DOHH2 (cell line): ENCODE measurements around the gene EEF1E1.

Experiments used
- H3F3A ChIP-seq: fragments of 200-600 bp; sonication (generic), shearing (Covaris generic); 2 replicates; pipeline ENCODE4 v1.6.0; 2016; ENCODE audit warnings: antibody characterized with exemption, mild to moderate bottlenecking; ENCODE audit not compliant: control insufficient read depth, insufficient read depth
- H3K27ac ChIP-seq: fragments of 200-600 bp; sonication (generic); 2 replicates; pipeline ENCODE4 v1.5.1; 2014; ENCODE audit warnings: low read depth, mild to moderate bottlenecking, low read length, moderate library complexity
- H3K27me3 ChIP-seq: fragments of 200-600 bp; sonication (generic); 2 replicates; pipeline ENCODE4 v1.6.1; 2014; ENCODE audit warnings: mild to moderate bottlenecking, low read length, mixed read lengths; ENCODE audit not compliant: control insufficient read depth
- H3K36me3 ChIP-seq: fragments of 200-600 bp; sonication (generic); 2 replicates; pipeline ENCODE4 v1.6.1; 2014; ENCODE audit warnings: mild to moderate bottlenecking, low read length, moderate library complexity, mixed read lengths; ENCODE audit not compliant: control insufficient read depth
- H3K4me1 ChIP-seq: fragments of 200-600 bp; sonication (generic); 2 replicates; pipeline ENCODE4 v1.6.1; 2014; ENCODE audit warnings: mild to moderate bottlenecking, low read length, mixed read lengths; ENCODE audit not compliant: control insufficient read depth
- H3K4me2 ChIP-seq: fragments of 200-600 bp; sonication (generic); 2 replicates; pipeline ENCODE4 v1.6.0; 2014; ENCODE audit warnings: mild to moderate bottlenecking, low read length, moderate library complexity
- H3K4me3 ChIP-seq: fragments of 200-600 bp; sonication (generic); 2 replicates; pipeline ENCODE4 v1.5.1; 2014; ENCODE audit warnings: mild to moderate bottlenecking, low read length, mixed read lengths
- H3K79me2 ChIP-seq: fragments of 200-600 bp; sonication (generic); 2 replicates; pipeline ENCODE4 v1.6.1; 2014; ENCODE audit warnings: mild to moderate bottlenecking, low read length, mixed read lengths; ENCODE audit not compliant: control insufficient read depth
- H3K9me2 ChIP-seq: fragments of 200-600 bp; sonication (generic); replicated peaks from 2 replicates; pipeline ENCODE4 v1.6.1; 2014; ENCODE audit warnings: mild to moderate bottlenecking, low read length, mixed read lengths; ENCODE audit not compliant: control insufficient read depth
- H3K9me3 ChIP-seq: fragments of 200-600 bp; sonication (generic); 2 replicates; pipeline ENCODE4 v1.6.1; 2014; ENCODE audit warnings: antibody characterized with exemption, low read length, mixed read lengths; ENCODE audit not compliant: control insufficient read depth, insufficient read depth
- H4K20me1 ChIP-seq: fragments of 200-600 bp; sonication (generic); 2 replicates; pipeline ENCODE4 v1.6.0; 2014; ENCODE audit warnings: low read depth, mild to moderate bottlenecking, antibody characterized with exemption, low read length, moderate library complexity; ENCODE audit not compliant: control insufficient read depth, insufficient read depth
- CTCF ChIP-seq: fragments of 200-600 bp; sonication (generic); IDR thresholded peaks from one replicate; pipeline ENCODE4 v1.5.1; 2014; ENCODE audit warnings: antibody characterized with exemption, mild to moderate bottlenecking, low read depth, low read length; ENCODE audit not compliant: poor library complexity, severe bottlenecking
- EZH2phosphoT487 ChIP-seq: fragments of 200-600 bp; sonication (generic); IDR thresholded peaks from 2 replicates; pipeline ENCODE4 v1.6.1; 2017; ENCODE audit warnings: borderline replicate concordance, mild to moderate bottlenecking, antibody characterized with exemption, low read length, moderate library complexity, mixed read lengths

Gene EEF1E1

GRCh38 chr6:8100159-8100854 is 2.0 kb downstream of the EEF1E1 start:
- no peak overlapping the region for H3K27ac ChIP-seq
- H3K4me1 ChIP-seq: peaks cover 25% of the 10 kb centered on the region
- H3K4me3 ChIP-seq: peak overlapping the region; percentile 59
- H3F3A ChIP-seq: no peaks in the 10 kb centered on the region
- peaks cover 62% of the 10 kb centered on the region for H3K36me3 ChIP-seq
- no peaks in the 10 kb centered on the region for H3K9me2 ChIP-seq
- no peaks in the 10 kb centered on the region for H3K9me3 ChIP-seq
- no peaks in the 10 kb centered on the region for H3K27me3 ChIP-seq
- no peak for TF ChIP-seq EZH2phosphoT487
- peaks cover 14% of the 10 kb centered on the region for H4K20me1 ChIP-seq
- H3K4me2 ChIP-seq: peak overlapping the region; percentile 62
- peaks cover 69% of the 10 kb centered on the region for H3K79me2 ChIP-seq

GRCh38 chr6:8090650-8091049 is 11.7 kb downstream of the EEF1E1 start:
- Histone ChIP-seq H3K79me2 (peaks cover 69% of the 10 kb centered on the region), H3K27me3 (no peaks in the 10 kb centered on the region), H3K27ac (no peak overlapping the region), H3K4me2 (no peak overlapping the region), H3K36me3 (peaks cover 94% of the 10 kb centered on the region), H3K4me3 (no peak overlapping the region), H4K20me1 (no peaks in the 10 kb centered on the region; the same call in 1 of the 2 replicates), H3K9me3 (no peaks in the 10 kb centered on the region), H3K4me1 (no peaks in the 10 kb centered on the region), H3K9me2 (no peaks in the 10 kb centered on the region), H3F3A (no peaks in the 10 kb centered on the region)
- TF ChIP-seq CTCF (no peak), EZH2phosphoT487 (no peak)

GRCh38 chr6:8088886-8089285 is 13.5 kb downstream of the EEF1E1 start:
- Histone ChIP-seq H4K20me1 (no peaks in the 10 kb centered on the region), H3K27ac (no peak overlapping the region), H3F3A (no peaks in the 10 kb centered on the region), H3K27me3 (no peaks in the 10 kb centered on the region), H3K4me1 (no peaks in the 10 kb centered on the region), H3K36me3 (peaks cover 94% of the 10 kb centered on the region), H3K4me3 (no peak overlapping the region), H3K4me2 (no peak overlapping the region), H3K79me2 (peaks cover 60% of the 10 kb centered on the region), H3K9me2 (no peaks in the 10 kb centered on the region), H3K9me3 (no peaks in the 10 kb centered on the region)
- no peak for TF ChIP-seq EZH2phosphoT487
- no peak for TF ChIP-seq CTCF

- Histone ChIP-seq H4K20me1 (peaks cover 7% of the 10 kb centered on the region; the same call in 1 of the 2 replicates), H3K27ac (no peak overlapping the region), H3K27me3 (no peaks in the 10 kb centered on the region), H3K36me3 (peaks cover 94% of the 10 kb centered on the region), H3F3A (no peaks in the 10 kb centered on the region), H3K4me1 (no peaks in the 10 kb centered on the region), H3K9me3 (no peaks in the 10 kb centered on the region), H3K4me3 (no peak overlapping the region), H3K9me2 (no peaks in the 10 kb centered on the region), H3K79me2 (peaks cover 60% of the 10 kb centered on the region), H3K4me2 (no peak overlapping the region)
- TF ChIP-seq EZH2phosphoT487: no peak
- no peak for TF ChIP-seq CTCF
These were observed 14.2 kb downstream of the EEF1E1 start for GRCh38 chr6:8087870-8088754.
